RCC 7860 (cell line): ENCODE results near the gene KLHL26.
"Not testable (repeated sequence)": the region's sequence is repeated elsewhere in the genome, so short reads cannot be mapped to it uniquely, and the experiment has no call there.

Source experiments
- DNase-seq: peaks from one replicate; pipeline ENCODE4 v3.0.0-alpha.2; 2015; ENCODE audit warnings: low spot score
- FAIRE-seq: peaks from 2 replicates; lab custom pipeline; 2012; peaks lifted over from hg19 to GRCh38; lab: Jason Lieb, UNC

The KLHL26 gene

GRCh38 chr19:18636969-18637629 is at the start of gene KLHL26:
Gene KLHL26 (plus strand): TSS chr19:18637028. CDS start chr19:18637055, 27 bp downstream.
- no peak for DNase-seq
- no peak for FAIRE-seq

- FAIRE-seq, result no peak
- no peak for DNase-seq
These were observed 49.3 kb upstream of the KLHL26 start for GRCh38 chr19:18587561-18587960.

GRCh38 chr19:18587962-18588610 is 48.7 kb upstream of the KLHL26 start:
- FAIRE-seq (no peak), DNase-seq (no peak)

GRCh38 chr19:18588611-18589379 is 48.0 kb upstream of the KLHL26 start, which contains the start of gene REX1BD:
Gene REX1BD (plus strand): TSS chr19:18588798. CDS start chr19:18588802, 4 bp downstream.
- peak; percentile 60 for DNase-seq
- no peak for FAIRE-seq

GRCh38 chr19:18589380-18590272 is 47.2 kb upstream of the KLHL26 start:
- no peak for FAIRE-seq
- peak; percentile 31 for DNase-seq

GRCh38 chr19:18590273-18591272 is 46.3 kb upstream of the KLHL26 start:
- DNase-seq (no peak), FAIRE-seq (no peak)

- DNase-seq (no peak), FAIRE-seq (no peak)
These were observed 45.0 kb upstream of the KLHL26 start for GRCh38 chr19:18591735-18592385.

- FAIRE-seq, DNase-seq: not testable (repeated sequence)
These were observed 44.1 kb upstream of the KLHL26 start for GRCh38 chr19:18592732-18593131.

GRCh38 chr19:18593367-18594095 is 43.3 kb upstream of the KLHL26 start:
- DNase-seq (no peak), FAIRE-seq (no peak)

- FAIRE-seq, result no peak
- DNase-seq, result peak; percentile 33
These were observed 42.6 kb upstream of the KLHL26 start for GRCh38 chr19:18594096-18594823.

- no peak for DNase-seq
- no peak for FAIRE-seq
These were observed 41.9 kb upstream of the KLHL26 start for GRCh38 chr19:18594824-18595373.

- no peak for FAIRE-seq
- DNase-seq, result no peak
These were observed 41.4 kb upstream of the KLHL26 start for GRCh38 chr19:18595475-18595874.

GRCh38 chr19:18596752-18597157 is 40.1 kb upstream of the KLHL26 start:
- DNase-seq, result no peak
- no peak for FAIRE-seq

- FAIRE-seq (no peak), DNase-seq (no peak)
These were observed 38.8 kb upstream of the KLHL26 start for GRCh38 chr19:18597809-18598660.

- no peak for FAIRE-seq
- no peak for DNase-seq
These were observed 37.3 kb upstream of the KLHL26 start for GRCh38 chr19:18599485-18599884.

GRCh38 chr19:18600692-18601397 is 36.0 kb upstream of the KLHL26 start:
- not testable (repeated sequence) for FAIRE-seq, DNase-seq
